Frontal cortex (tissue), 4 donors: ENCODE results near the gene FAM156A. TPM values are rescaled to one million over a fixed set of nuclear protein-coding genes. Genes with fewer than 3 reads are reported as not detected.
"Not testable (repeated sequence)": the region's sequence is repeated elsewhere in the genome, so short reads cannot be mapped to it uniquely, and the experiment has no call there.

Experiments used
- DNase-seq, 2 donors: peaks; one replicate each; pipeline ENCODE4 v3.0.0; 2012; ENCODE audit warnings: low spot score in 2 of 2
- FAIRE-seq: peaks from 2 replicates; lab custom pipeline; 2012; peaks lifted over from hg19 to GRCh38; lab: Jason Lieb, UNC
- total RNA-seq: library from RNA; depleted of rRNA; stranded (reverse); fragments of >200 nt; gene quantifications from one replicate; pipeline ENCODE4 v1.2.3, GENCODE V29; 2014
- donor health status: control.
- donor health status: control.
- donor health status: control.

Gene FAM156A
- total RNA-seq, 1 donor from 2014 or later: 6.5 TPM

DNA sequence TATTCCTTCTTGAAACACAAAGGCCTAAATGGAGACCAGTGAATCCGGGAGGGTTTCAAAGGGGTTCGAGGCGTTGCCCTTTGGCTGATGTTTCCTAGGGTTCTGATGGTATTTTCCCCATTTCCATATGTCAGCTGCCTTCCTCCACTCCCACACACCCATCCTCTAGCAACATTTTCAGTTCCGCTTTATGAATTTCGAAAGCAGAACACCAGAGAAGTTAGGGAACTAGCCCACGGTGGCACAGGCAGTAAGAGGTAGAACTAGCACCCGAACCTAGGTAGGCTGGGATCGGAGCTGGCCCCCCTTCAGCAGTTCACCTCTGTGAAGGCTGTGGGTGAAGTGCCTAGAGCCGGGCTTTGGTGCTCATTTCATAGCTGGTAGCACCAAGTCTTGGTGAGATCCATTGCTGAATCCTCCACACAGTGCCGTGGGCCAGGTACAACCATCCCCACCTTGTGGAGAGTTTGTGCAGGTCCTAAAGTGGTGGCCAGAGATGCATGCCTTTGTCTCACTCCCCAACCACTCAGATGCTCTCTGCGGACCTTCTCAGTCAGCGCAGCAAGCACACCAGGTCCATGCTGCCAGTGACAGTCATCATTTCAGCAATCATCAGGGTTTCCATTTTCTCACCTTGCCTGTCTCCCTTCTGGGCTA is 48.9 kb downstream of the FAM156A start:
- FAIRE-seq, DNase-seq: not testable (repeated sequence)

DNA sequence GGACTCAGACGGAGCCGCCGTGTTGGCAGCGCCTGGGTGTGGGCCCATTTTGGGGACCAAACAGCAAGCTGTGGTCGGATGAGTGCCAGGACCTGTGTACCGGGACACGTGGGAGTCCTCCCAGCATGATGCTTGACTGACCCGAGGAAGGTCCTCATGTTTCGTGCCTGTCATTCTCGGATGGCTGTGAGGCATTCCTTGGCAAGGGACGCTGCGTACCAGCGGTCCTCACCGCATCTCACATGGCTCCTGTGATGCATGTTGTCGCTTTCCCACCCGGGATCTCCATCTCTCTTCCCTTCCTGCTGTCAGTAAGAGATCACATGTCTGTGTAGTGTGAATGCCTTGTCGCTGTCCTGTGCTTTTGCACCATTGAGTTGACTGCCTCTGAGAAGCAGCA is 50.4 kb downstream of the FAM156A start:
- DNase-seq, FAIRE-seq: not testable (repeated sequence)

DNA sequence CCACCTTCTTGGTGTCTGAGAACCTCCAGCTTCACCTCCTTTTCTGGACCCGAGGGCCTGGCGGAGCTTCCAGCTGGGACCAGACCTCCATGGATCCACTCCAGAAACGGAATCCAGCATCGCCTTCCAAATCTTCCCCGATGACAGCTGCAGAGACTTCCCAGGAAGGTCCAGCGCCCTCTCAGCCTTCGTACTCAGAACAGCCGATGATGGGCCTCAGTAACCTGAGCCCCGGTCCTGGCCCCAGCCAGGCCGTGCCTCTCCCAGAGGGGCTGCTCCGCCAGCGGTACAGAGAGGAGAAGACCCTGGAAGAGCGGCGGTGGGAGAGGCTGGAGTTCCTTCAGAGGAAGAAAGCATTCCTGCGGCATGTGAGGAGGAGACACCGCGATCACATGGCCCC is 51.2 kb downstream of the FAM156A start:
- DNase-seq, FAIRE-seq: not testable (repeated sequence)

DNA sequence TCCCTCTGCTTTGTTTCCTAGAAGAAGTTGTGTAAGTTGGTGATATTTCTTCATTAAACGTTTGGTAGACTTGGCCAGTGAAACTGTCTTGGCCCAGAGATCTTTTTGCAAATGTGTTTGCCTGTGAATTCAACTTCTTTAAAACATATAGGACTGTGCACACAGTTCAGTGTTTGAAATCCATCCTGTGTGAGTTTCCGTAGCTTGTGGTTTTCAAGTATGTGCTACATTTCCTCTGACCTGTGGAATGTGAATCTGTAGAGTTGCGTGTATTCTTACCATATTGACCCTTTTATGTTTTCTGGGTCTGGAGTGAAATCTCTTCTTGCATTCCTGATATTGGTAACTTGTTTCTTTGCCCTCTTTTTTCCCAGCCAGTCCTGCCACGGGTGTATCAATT is 52.2 kb downstream of the FAM156A start:
- FAIRE-seq, DNase-seq: not testable (repeated sequence)

DNA sequence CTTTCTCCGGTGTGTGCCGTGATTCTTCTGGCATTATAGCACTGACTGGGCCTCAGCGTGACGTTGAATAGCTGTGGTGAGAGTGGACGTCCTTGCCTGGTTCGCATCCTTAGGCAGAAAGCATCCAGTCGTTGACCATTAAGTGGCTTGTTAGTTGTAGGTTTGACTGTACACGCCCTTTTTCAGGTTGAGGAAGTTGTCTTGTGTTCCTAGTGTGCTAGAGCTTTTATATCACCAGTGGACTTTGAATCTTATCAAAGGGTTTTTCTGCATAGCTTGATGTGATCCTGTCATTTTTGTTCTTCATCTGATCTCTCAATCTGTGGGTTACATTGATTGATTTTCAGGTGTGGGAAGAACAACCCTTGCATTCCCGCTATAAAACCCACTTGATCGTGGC is 52.8 kb downstream of the FAM156A start:
- not testable (repeated sequence) for DNase-seq, FAIRE-seq

Other genes with a start within 250 kb of the FAM156A start
- gene SSX2B, start 207.3 kb downstream of the FAM156A start, total RNA-seq: not detected
- gene SPANXN5, start 161.1 kb downstream of the FAM156A start, total RNA-seq: not detected
- not detected for gene XAGE5, start 147.2 kb downstream of the FAM156A start, total RNA-seq
- gene XAGE3, start 90.4 kb downstream of the FAM156A start, total RNA-seq: not detected
- 22.0 TPM for gene FAM156B, start 61.2 kb downstream of the FAM156A start, total RNA-seq
- 21.2 TPM for gene GPR173, start 90.3 kb upstream of the FAM156A start, total RNA-seq
- gene TSPYL2, start 123.8 kb upstream of the FAM156A start, total RNA-seq: 10.2 TPM
- 22.8 TPM for gene KANTR, start 135.6 kb upstream of the FAM156A start, total RNA-seq